Activated T-cell treated with anti-CD3 and anti-CD28 coated beads, Interleukin-2, amount 50 U/mL, for 24 hours (primary cell): ENCODE data around the gene KCNIP4.

Experiments
- DNase-seq: peaks from one replicate; pipeline ENCODE4 v3.0.0-alpha.2; 2020
- H3K27ac Mint-ChIP-seq: 2 replicates; pipeline ENCODE4 v1.8.0; 2020; ENCODE audit warnings: mild to moderate bottlenecking, mixed read lengths
- H3K27me3 Mint-ChIP-seq: 2 replicates; pipeline ENCODE4 v1.8.0; 2020; ENCODE audit warnings: mixed read lengths
- H3K36me3 Mint-ChIP-seq: 2 replicates; pipeline ENCODE4 v1.8.0; 2020; ENCODE audit warnings: low read depth, mixed read lengths
- H3K4me1 Mint-ChIP-seq: 2 replicates; pipeline ENCODE4 v1.8.0; 2020; ENCODE audit warnings: low read depth, mixed read lengths
- H3K4me3 Mint-ChIP-seq: 2 replicates; pipeline ENCODE4 v1.8.0; 2020; ENCODE audit warnings: mild to moderate bottlenecking, moderate library complexity, mixed read lengths
- H3K9me3 Mint-ChIP-seq: 2 replicates; pipeline ENCODE4 v1.8.0; 2020; ENCODE audit warnings: mixed read lengths

Gene KCNIP4

GRCh38 chr4:21535898-21536297 is 412.7 kb downstream of the KCNIP4 start:
- no peak overlapping the region for H3K27ac Mint-ChIP-seq
- DNase-seq, result no peak
- H3K4me1 Mint-ChIP-seq, result no peaks in the 10 kb centered on the region
- H3K9me3 Mint-ChIP-seq, result peaks cover 2% of the 10 kb centered on the region
- H3K36me3 Mint-ChIP-seq, result no peaks in the 10 kb centered on the region
- no peaks in the 10 kb centered on the region for H3K27me3 Mint-ChIP-seq
- H3K4me3 Mint-ChIP-seq, result no peak overlapping the region

DNA sequence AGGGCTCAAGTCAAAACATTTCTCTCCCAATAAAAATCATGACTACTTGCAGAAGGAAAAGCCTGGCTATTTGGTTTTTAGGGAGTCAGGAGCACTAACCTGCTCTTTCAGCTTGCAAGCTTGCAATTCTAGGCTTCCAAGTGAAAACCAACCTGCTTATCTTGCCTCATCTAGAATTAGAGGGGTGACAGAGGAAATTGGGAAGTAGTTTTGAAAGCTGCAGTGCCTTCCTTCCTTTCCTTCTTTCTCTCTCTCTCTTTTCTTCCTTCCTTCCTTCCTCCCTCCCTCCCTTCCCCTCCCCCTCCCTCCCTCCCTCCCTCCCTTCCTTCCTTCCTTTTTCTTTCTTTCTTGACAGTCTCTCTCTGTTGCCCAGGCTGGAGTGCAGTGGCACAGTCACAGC is 417.5 kb downstream of the KCNIP4 start:
- Mint-ChIP-seq H3K27ac (no peak overlapping the region), H3K4me1 (no peaks in the 10 kb centered on the region), H3K9me3 (peaks cover 6% of the 10 kb centered on the region), H3K27me3 (no peaks in the 10 kb centered on the region), H3K4me3 (no peak overlapping the region), H3K36me3 (no peaks in the 10 kb centered on the region)
- no peak for DNase-seq

DNA sequence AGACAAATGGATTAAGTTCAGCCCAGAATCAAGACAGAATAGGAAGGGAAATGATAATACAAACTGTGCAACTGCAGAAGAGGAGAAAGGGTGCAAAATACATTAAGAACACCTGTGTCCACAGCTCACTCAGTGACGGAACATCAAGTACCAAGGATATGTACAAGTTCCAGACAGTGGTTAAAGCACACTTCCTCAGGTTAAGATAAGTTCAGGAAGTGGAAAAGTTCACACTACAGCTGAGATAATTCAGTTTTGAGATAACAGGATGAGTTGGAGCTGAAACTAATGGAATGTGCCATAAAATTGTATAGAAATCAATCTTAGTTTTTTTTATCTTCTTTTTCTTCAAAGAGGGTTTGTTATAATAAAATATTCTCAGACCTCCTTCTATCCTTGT is 419.4 kb downstream of the KCNIP4 start:
- H3K27me3 Mint-ChIP-seq, result no peaks in the 10 kb centered on the region
- H3K9me3 Mint-ChIP-seq, result peaks cover 6% of the 10 kb centered on the region
- no peak for DNase-seq
- H3K4me1 Mint-ChIP-seq, result no peaks in the 10 kb centered on the region
- H3K4me3 Mint-ChIP-seq, result no peak overlapping the region
- no peaks in the 10 kb centered on the region for H3K36me3 Mint-ChIP-seq
- H3K27ac Mint-ChIP-seq, result no peak overlapping the region

- Mint-ChIP-seq H3K27me3 (no peaks in the 10 kb centered on the region), H3K27ac (no peak overlapping the region), H3K4me3 (no peak overlapping the region), H3K4me1 (no peaks in the 10 kb centered on the region), H3K36me3 (no peaks in the 10 kb centered on the region), H3K9me3 (peaks cover 12% of the 10 kb centered on the region)
- no peak for DNase-seq
These were observed 426.3 kb downstream of the KCNIP4 start for GRCh38 chr4:21522296-21522695.

DNA sequence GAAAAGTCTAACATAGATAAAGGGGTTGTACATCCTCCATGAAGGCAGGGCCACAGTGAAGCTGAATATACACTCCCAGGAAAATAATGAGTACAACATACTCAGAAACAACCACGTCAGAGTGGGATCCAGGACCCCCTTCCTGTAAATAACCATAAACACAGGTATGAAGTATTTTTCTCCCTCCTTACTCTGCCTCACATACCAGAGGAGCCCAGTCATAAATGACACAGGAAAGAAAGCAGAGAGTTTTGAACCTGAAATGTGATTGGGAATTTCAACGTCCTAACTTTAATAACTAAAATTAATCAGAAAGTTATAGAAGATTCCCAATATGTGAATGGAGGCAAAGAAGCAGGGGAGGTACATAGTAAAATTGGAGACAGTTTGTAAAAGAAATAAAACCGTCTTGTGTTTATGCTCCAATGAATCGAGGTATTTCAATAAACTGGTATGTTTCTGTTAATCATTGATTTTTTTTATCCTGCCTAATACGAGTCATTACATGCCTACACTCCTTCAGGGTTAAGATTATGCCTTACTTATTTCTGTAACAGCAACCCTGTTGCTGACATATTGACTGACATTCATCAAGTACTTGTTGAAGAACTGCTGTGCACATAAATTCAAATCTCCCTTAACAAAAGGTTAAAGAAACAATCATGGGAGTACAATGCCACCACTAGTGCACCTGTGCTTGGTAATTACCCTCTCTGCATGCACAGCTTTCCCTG is 431.3 kb downstream of the KCNIP4 start:
- no peaks in the 10 kb centered on the region for H3K4me1 Mint-ChIP-seq
- no peaks in the 10 kb centered on the region for H3K36me3 Mint-ChIP-seq
- H3K27me3 Mint-ChIP-seq, result no peaks in the 10 kb centered on the region
- peaks cover 5% of the 10 kb centered on the region for H3K9me3 Mint-ChIP-seq
- no peak for DNase-seq
- no peak overlapping the region for H3K4me3 Mint-ChIP-seq
- no peak overlapping the region for H3K27ac Mint-ChIP-seq

- Mint-ChIP-seq H3K4me3 (no peak overlapping the region), H3K4me1 (no peaks in the 10 kb centered on the region), H3K27ac (no peak overlapping the region), H3K9me3 (no peaks in the 10 kb centered on the region), H3K36me3 (no peaks in the 10 kb centered on the region), H3K27me3 (no peaks in the 10 kb centered on the region)
- no peak for DNase-seq
These were observed 434.4 kb downstream of the KCNIP4 start for GRCh38 chr4:21514022-21514694.

GRCh38 chr4:21512353-21512752 is 436.2 kb downstream of the KCNIP4 start:
- DNase-seq, result no peak
- Mint-ChIP-seq H3K36me3 (no peaks in the 10 kb centered on the region), H3K4me1 (no peaks in the 10 kb centered on the region), H3K27me3 (no peaks in the 10 kb centered on the region), H3K4me3 (no peak overlapping the region), H3K27ac (no peak overlapping the region), H3K9me3 (no peaks in the 10 kb centered on the region)

DNA sequence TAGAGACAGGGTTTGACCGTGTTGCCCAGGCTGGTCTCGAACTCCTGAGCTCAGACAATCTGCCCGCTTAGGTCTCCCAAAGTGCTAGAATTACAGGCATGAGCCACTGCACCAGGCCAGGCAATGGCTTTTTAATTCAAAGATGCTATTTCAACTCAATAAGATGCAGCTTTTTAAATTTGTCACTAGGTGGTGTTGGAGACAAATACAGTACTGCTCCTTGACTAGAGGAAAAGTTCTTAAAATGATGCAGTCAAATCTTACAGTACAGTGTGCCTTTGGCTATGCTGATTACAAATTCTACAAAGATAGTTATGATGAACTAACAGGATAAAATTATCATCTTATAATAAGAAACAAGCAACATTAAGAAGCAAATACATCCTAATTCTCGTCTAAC is 441.1 kb downstream of the KCNIP4 start:
- no peak for DNase-seq
- Mint-ChIP-seq H3K4me1 (no peaks in the 10 kb centered on the region), H3K4me3 (no peak overlapping the region), H3K27me3 (no peaks in the 10 kb centered on the region), H3K27ac (no peak overlapping the region), H3K9me3 (no peaks in the 10 kb centered on the region), H3K36me3 (no peaks in the 10 kb centered on the region)

- Mint-ChIP-seq H3K36me3 (no peaks in the 10 kb centered on the region), H3K4me3 (no peak overlapping the region), H3K27ac (no peak overlapping the region), H3K27me3 (no peaks in the 10 kb centered on the region), H3K9me3 (peaks cover 6% of the 10 kb centered on the region), H3K4me1 (no peaks in the 10 kb centered on the region)
- no peak for DNase-seq
These were observed 457.9 kb downstream of the KCNIP4 start for GRCh38 chr4:21490682-21491081.

DNA sequence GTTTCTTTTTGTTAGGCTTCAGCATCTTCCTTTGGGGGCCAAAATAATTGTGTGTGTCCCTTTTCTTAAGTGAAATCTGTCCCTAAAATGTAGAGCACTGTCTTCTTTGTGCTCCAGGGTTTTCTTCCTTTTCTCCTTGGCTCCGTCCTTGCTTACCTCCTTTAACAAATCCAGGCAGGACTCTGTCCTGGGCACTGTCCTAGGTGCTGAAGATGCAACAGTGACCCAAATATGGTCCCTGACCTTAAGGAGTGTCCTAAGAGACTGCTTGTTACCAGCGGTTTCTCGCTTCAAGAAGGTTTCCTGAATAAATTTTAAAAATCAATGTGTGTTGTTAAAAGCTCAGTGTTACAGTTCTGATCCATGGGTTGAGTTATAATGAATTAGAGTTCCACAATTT is 471.8 kb downstream of the KCNIP4 start:
- Mint-ChIP-seq H3K27ac (no peak overlapping the region), H3K9me3 (peaks cover 10% of the 10 kb centered on the region), H3K36me3 (no peaks in the 10 kb centered on the region), H3K4me3 (no peak overlapping the region), H3K27me3 (no peaks in the 10 kb centered on the region), H3K4me1 (no peaks in the 10 kb centered on the region)
- DNase-seq, result no peak

GRCh38 chr4:21474195-21474594 is 474.4 kb downstream of the KCNIP4 start:
- DNase-seq, result no peak
- H3K4me1 Mint-ChIP-seq, result no peaks in the 10 kb centered on the region
- no peaks in the 10 kb centered on the region for H3K36me3 Mint-ChIP-seq
- no peaks in the 10 kb centered on the region for H3K27me3 Mint-ChIP-seq
- peaks cover 6% of the 10 kb centered on the region for H3K9me3 Mint-ChIP-seq
- H3K4me3 Mint-ChIP-seq, result no peak overlapping the region
- H3K27ac Mint-ChIP-seq, result no peak overlapping the region

GRCh38 chr4:21470535-21470934 is 478.0 kb downstream of the KCNIP4 start:
- Mint-ChIP-seq H3K27ac (no peak overlapping the region), H3K4me3 (no peak overlapping the region), H3K27me3 (no peaks in the 10 kb centered on the region), H3K36me3 (no peaks in the 10 kb centered on the region), H3K4me1 (no peaks in the 10 kb centered on the region), H3K9me3 (peaks cover 15% of the 10 kb centered on the region)
- no peak for DNase-seq

GRCh38 chr4:21469438-21470300 is 478.9 kb downstream of the KCNIP4 start:
- no peak overlapping the region for H3K27ac Mint-ChIP-seq
- H3K4me3 Mint-ChIP-seq, result no peak overlapping the region
- no peaks in the 10 kb centered on the region for H3K36me3 Mint-ChIP-seq
- no peak for DNase-seq
- peaks cover 11% of the 10 kb centered on the region for H3K9me3 Mint-ChIP-seq
- no peaks in the 10 kb centered on the region for H3K4me1 Mint-ChIP-seq
- no peaks in the 10 kb centered on the region for H3K27me3 Mint-ChIP-seq

- no peaks in the 10 kb centered on the region for H3K4me1 Mint-ChIP-seq
- DNase-seq, result no peak
- H3K27me3 Mint-ChIP-seq, result no peaks in the 10 kb centered on the region
- no peaks in the 10 kb centered on the region for H3K36me3 Mint-ChIP-seq
- H3K9me3 Mint-ChIP-seq, result peaks cover 11% of the 10 kb centered on the region
- no peak overlapping the region for H3K27ac Mint-ChIP-seq
- H3K4me3 Mint-ChIP-seq, result no peak overlapping the region
These were observed 481.0 kb downstream of the KCNIP4 start for GRCh38 chr4:21467551-21467950.
